Fibroblast of skin of right biceps (primary cell): Measurements from ENCODE around the gene PEAK3.
A peak's percentile ranks its signal among the peaks of the same experiment; 100 is the strongest.

ENCODE experiments used
- DNase-seq: peaks from one replicate; pipeline ENCODE4 v3.0.0-alpha.2; 2013

Gene PEAK3

GRCh38 chr19:2249010-2249866 lies 32.7 kb downstream of the PEAK3 start, which contains the start of gene AMH:
Gene AMH, plus strand, starts transcription at chr19:2249323. Its CDS starts 10 bp downstream, at chr19:2249333.
- DNase-seq: no peak

- no peak for DNase-seq
Observed at GRCh38 chr19:2248136-2249009, 33.6 kb downstream of the PEAK3 start.

DNA sequence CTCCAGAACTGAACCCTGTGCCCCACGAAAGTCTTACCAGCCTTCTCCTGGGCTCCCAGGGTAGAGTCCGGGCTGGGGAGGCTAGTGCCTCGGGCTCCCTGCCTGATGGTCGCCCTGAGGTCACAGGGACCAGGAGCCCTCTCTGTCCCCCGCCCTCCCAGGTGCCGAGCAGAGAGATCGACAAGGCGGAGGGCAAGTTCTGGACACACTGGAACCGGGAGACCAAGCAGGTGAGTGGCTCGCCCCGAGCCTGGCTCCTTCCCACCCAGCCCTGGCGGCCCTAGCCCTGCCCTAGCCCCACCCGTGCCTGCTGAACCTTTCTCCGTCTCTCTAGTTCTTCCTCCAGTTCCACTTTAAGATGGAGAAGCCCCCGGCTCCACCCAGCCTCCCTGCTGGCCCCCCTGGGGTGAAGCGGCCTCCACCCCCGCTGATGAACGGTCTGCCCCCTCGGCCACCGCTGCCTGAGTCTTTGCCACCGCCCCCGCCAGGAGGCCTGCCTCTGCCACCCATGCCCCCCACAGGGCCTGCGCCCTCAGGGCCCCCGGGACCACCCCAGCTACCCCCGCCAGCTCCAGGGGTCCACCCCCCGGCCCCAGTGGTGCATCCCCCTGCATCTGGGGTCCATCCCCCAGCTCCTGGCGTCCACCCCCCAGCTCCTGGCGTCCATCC lies 34.4 kb downstream of the PEAK3 start:
- DNase-seq: no peak

GRCh38 chr19:2246801-2247361 lies 35.1 kb downstream of the PEAK3 start:
- peak; percentile 35 for DNase-seq

GRCh38 chr19:2246014-2246620 lies 35.9 kb downstream of the PEAK3 start:
- no peak for DNase-seq

DNA sequence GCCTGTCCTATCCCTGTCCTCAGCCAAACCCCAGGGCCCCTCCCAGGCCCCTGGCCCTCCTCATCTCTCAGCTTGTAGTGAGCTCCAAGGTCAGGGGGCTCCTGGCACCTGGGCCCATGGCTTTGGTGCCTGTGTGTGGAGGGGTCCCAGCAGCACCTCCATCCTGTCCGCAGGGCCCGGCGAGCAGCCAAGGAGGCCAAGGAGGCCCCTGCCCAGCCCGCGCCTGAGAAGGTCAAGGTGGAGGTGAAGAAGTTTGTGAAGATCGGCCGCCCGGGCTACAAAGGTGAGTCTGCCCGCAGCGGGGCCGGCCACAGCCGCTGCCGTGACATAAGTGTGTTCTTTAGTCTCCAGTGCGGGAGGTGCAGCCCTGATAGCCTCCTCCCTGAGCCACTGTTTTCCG lies 36.7 kb downstream of the PEAK3 start:
- DNase-seq: no peak

DNA sequence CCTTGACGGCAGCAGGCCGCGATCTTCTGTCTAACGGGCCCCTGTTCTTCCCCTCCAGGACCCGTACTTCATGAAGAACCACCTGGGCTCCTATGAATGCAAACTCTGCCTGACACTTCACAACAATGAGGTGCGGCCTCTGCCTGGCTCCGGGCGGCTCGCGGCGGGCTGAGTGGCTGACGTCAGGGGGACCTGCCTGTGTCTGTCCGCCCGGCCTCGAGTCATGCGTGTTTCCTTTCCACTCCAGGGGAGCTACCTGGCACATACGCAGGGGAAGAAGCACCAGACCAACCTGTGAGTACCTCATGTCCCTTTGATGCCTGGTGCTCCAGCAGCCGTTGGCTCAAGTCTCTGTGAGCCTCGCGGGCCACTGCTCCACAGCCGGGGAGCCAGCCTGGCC lies 37.5 kb downstream of the PEAK3 start:
- no peak for DNase-seq

GRCh38 chr19:2244125-2244411 lies 37.9 kb downstream of the PEAK3 start:
- DNase-seq: no peak

GRCh38 chr19:2243274-2244124 lies 38.5 kb downstream of the PEAK3 start:
- no peak for DNase-seq

- DNase-seq: no peak
Observed at GRCh38 chr19:2242816-2243215, 39.2 kb downstream of the PEAK3 start.

DNA sequence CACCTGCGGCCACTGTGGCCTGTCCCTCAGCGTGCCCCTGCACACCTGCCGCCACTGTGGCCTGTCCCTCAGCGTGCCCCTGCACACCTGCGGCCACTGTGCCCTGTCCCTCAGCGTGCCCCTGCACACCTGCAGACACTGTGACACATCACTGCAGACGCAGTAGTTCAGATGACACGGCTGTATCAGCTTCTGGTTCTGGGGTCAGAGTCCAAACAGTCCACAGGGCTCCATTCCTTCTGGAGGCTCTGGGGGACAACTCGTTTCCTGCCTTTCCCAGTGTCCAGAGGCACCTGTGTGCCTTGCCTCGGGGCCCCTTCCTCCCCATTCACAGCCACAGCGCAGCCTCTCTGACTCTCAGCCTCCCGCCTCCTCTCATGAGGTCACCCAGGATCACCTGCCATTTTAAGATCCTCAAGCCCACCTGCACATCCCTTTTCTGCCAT lies 39.9 kb downstream of the PEAK3 start:
- no peak for DNase-seq

DNA sequence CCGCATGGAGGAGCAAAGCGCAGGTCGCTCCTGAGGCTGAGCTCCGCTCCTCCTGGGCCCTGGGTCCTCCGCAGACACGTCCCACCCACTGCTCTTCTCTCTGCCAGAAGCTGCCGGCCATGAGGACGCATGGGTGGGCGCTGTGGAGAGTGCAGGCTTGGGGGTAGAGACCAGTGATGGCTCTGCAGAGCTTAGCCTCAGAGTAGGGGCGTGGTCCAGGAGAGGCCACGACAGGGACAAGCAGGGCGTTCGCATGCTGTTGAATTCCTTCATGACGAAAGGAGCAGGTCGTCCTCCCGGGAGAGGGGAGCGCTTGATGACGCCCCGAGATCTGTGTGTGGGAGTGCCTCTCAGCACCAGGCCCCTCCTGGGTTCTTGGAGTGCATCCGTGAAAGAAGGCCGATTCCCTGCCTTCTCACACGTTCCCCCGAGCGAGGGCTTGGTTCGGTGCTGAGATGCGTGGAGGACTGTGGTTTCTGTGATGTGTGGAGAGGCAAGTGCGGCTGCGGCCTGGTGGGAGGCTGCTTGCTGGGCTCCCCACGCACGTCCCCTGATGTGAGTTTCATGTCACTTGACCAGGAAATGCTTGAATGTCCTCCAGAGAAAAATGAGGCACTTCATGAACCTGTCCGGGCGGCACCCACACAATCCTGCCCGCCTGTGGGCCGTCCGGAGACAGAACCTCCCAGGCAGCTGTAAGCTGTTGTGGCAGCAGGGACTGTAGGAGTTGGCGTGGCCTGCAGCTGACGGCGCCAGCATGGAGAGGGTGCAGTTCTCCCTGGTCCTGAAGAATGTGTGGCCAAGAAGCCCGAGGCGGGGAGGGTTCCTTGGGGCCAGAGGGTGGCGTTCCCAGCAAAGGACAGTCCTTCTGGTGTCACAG lies 40.9 kb downstream of the PEAK3 start:
- DNase-seq: no peak

DNA sequence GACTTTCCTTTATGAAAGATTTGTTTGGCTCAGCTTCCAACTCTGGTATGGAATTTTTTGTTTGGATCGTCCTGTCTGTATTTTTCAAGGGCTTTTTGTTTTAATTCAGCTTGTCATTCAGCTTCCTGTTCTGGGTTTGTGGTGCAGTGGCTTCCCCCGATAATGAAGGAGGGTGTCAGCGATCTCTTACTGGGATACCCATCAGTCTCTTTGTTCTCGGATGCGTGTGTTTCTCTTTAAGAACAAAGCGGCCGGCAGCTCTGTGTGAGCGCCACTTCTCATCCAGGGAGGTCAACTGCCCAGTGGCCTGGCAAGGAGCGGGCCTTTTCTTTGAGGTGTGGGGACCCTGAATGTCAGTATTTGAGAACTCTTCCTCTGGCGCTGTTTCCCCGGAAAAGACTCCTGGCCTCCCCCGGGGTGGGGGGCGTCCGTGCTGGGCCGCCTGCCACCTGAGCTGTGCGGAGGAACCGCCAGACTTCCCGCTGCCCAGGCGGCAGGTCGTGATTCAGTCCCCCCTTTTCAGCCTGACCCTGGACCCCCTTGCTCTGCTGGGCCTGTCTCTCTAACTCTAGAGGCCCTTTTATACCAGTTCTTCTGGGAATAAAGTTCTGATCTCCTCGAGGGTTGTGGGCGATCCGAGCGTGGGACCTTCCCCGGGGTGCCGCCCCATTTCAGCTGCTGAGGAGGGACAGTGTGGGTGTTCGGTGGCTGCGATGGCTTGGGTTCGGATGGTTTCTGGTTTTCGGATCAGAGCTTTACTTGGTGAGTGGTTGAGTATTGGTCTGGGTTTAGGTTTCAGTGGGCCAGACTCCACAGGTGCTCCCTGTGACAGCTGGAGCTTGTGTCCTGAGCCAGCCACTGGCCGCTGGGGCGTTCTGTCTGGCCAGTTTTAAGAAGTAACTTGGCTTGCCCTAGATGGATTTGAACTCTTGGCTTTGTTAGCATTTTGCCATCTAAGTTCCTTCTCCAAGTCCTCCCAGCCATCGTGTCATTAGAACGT lies 41.9 kb downstream of the PEAK3 start:
- peak; percentile 44 for DNase-seq

- no peak for DNase-seq
Observed at GRCh38 chr19:2239173-2239572, 42.8 kb downstream of the PEAK3 start.

DNA sequence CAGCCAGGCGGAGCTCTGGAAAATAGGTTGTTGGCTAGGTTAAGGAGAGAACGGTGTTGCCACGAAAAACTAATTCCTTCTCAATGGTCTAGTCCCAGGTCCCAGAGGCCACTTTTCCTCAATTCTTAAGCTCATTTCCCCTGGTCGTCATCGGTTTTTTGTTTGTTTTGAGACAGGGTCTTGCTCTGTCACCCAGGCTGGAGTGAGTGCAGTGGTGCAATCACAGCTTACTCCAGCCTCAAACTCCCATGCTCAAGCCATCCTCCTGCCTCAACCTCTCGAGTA lies 44.2 kb downstream of the PEAK3 start:
- no peak for DNase-seq

- DNase-seq: no peak
Observed at GRCh38 chr19:2237051-2237868, 44.7 kb downstream of the PEAK3 start.

GRCh38 chr19:2236314-2237050 lies 45.5 kb downstream of the PEAK3 start, which contains the start of the genes PLEKHJ1 and SF3A2:
Gene PLEKHJ1, minus strand, starts transcription at chr19:2236329. Its CDS starts 81 bp downstream, at chr19:2236248.
Gene SF3A2, plus strand, starts transcription at chr19:2236824. Its CDS starts 6,595 bp downstream, at chr19:2243419.
- peak; percentile 97 for DNase-seq

GRCh38 chr19:2236064-2236313 lies 46.0 kb downstream of the PEAK3 start:
- DNase-seq: no peak
